Keratinocyte (primary cell): ENCODE measurements around the gene MTA1. TPM values are rescaled to one million over a fixed set of nuclear protein-coding genes. Genes with fewer than 3 reads are reported as not detected.

Experiments
- DNase-seq: peaks from one replicate; pipeline ENCODE4 v3.0.0-alpha.2; 2011; ENCODE audit warnings: low read depth, missing footprints, low spot score
- FAIRE-seq: peaks from 2 replicates; lab custom pipeline; 2011; peaks lifted over from hg19 to GRCh38; lab: Jason Lieb, UNC
- H2AFZ ChIP-seq: 2 replicates; pipeline ENCODE4 v1.6.0; 2012; ENCODE audit warnings: low read length, control low read depth, inconsistent platforms; ENCODE audit not compliant: control insufficient read depth
- H3K27ac ChIP-seq: 2 replicates; pipeline ENCODE4 v1.5.1; 2011; ENCODE audit warnings: low read length; ENCODE audit not compliant: control insufficient read depth, insufficient read depth
- H3K27me3 ChIP-seq: 3 replicates; pipeline ENCODE4 v1.6.0; 2011; ENCODE audit warnings: low read length; ENCODE audit not compliant: control insufficient read depth, insufficient read depth; ENCODE audit errors: extremely low read depth
- H3K36me3 ChIP-seq, 2 experiments: 2 replicates in 1 of 2; 3 replicates in 1 of 2; pipeline ENCODE4 v1.5.1; 2011; ENCODE audit warnings: low read length in 2 of 2, mild to moderate bottlenecking in 1 of 2; ENCODE audit not compliant: control insufficient read depth in 2 of 2, insufficient read depth in 2 of 2; ENCODE audit errors: extremely low read depth in 1 of 2
- H3K4me1 ChIP-seq: 3 replicates; pipeline ENCODE4 v1.5.1; 2011; ENCODE audit warnings: low read length; ENCODE audit not compliant: control insufficient read depth, insufficient read depth; ENCODE audit errors: extremely low read depth
- H3K4me2 ChIP-seq: 3 replicates; pipeline ENCODE4 v1.6.0; 2011; ENCODE audit warnings: low read depth, low read length; ENCODE audit not compliant: control insufficient read depth, insufficient read depth; ENCODE audit errors: extremely low read depth
- H3K4me3 ChIP-seq, 3 experiments: fragments of 200-600 bp in 1 of 3; sonication (generic) in 1 of 3; 2 replicates in 2 of 3; 3 replicates in 1 of 3; pipeline ENCODE4 v1.5.1; 2011 to 2016; ENCODE audit warnings: low read length in 3 of 3, mild to moderate bottlenecking in 3 of 3, control low read depth in 2 of 3, inconsistent platforms in 1 of 3, low read depth in 1 of 3, mixed read lengths in 1 of 3, mixed run types in 1 of 3, moderate library complexity in 1 of 3; ENCODE audit not compliant: control insufficient read depth in 2 of 3, insufficient read depth in 2 of 3; ENCODE audit errors: extremely low read depth in 1 of 3
- H3K79me2 ChIP-seq: 2 replicates; pipeline ENCODE4 v1.6.0; 2012; ENCODE audit warnings: low read length; ENCODE audit not compliant: control insufficient read depth, insufficient read depth
- H3K9ac ChIP-seq: 3 replicates; pipeline ENCODE4 v1.6.0; 2011; ENCODE audit warnings: low read length; ENCODE audit not compliant: control insufficient read depth, insufficient read depth; ENCODE audit errors: extremely low read depth
- H3K9me1 ChIP-seq: 3 replicates; pipeline ENCODE4 v1.6.0; 2011; ENCODE audit warnings: low read length; ENCODE audit not compliant: control insufficient read depth, insufficient read depth; ENCODE audit errors: extremely low read depth
- H3K9me3 ChIP-seq: 2 replicates; pipeline ENCODE4 v1.5.1; 2012; ENCODE audit warnings: low read depth, low read length; ENCODE audit not compliant: control insufficient read depth
- H4K20me1 ChIP-seq: 3 replicates; pipeline ENCODE4 v1.6.0; 2011; ENCODE audit warnings: low read length; ENCODE audit not compliant: control insufficient read depth, insufficient read depth; ENCODE audit errors: extremely low read depth
- EZH2 ChIP-seq: IDR thresholded peaks from one replicate; pipeline ENCODE4 v1.6.1; 2012; ENCODE audit warnings: inconsistent platforms, mild to moderate bottlenecking, low read length, moderate library complexity
- dilution Hi-C: fragments of 300-500 bp; cut with MboI; formaldehyde crosslinking; loops from one replicate; pipeline ENCODE4 v1.7.0; 2020; ENCODE audit warnings: low sequenced_read_pairs; ENCODE audit not compliant: extremely low pct_ligation_motif_present
- polyA plus RNA-seq, 5 experiments: library from polyadenylated mRNA; depleted of rRNA in 3 of 5; stranded (reverse) in 3 of 5; stranded (forward) in 1 of 5; unstranded in 1 of 5; fragments of >200 nt; gene quantifications; 1 replicate in 1 of 5; 2 replicates in 3 of 5; 3 replicates in 1 of 5; pipeline versions ENCODE4 v1.2.1 to v1.2.3, GENCODE V29; 2011 to 2012; ENCODE audit warnings: missing spikeins in 2 of 5, low read depth in 1 of 5, low replicate concordance in 1 of 5
- TF ChIP-seq, protein P1 (sequence below), 3 experiments: IDR thresholded peaks in 1 of 3; conservative IDR thresholded peaks in 1 of 3; optimal IDR thresholded peaks in 1 of 3; 2 replicates in 2 of 3; 3 replicates in 1 of 3; pipeline versions ENCODE3 to v1.5.1; 2011; ENCODE audit warnings: low read length in 3 of 3, mild to moderate bottlenecking in 3 of 3, moderate library complexity in 2 of 3, control low read depth in 1 of 3, inconsistent platforms in 1 of 3; ENCODE audit not compliant: insufficient read depth in 2 of 3; ENCODE audit errors: extremely low read depth in 1 of 3

The MTA1 gene
- polyA plus RNA-seq, 1 donor (not counting 4 experiments of a cell fraction or from before 2014, with no cell fraction given) = 33.6 TPM

GRCh38 chr14:105501504-105502291, 82.1 kb downstream of the MTA1 start:
- DNase-seq (no peak), FAIRE-seq (no peak)
- H3K9me1 ChIP-seq = no peaks in the 10 kb centered on the region
- H3K4me2 ChIP-seq = no peak overlapping the region
- H3K36me3 ChIP-seq = peaks cover 0 to 3% of the 10 kb centered on the region in 2 experiments
- H3K79me2 ChIP-seq = no peaks in the 10 kb centered on the region
- TF ChIP-seq, protein P1, sequence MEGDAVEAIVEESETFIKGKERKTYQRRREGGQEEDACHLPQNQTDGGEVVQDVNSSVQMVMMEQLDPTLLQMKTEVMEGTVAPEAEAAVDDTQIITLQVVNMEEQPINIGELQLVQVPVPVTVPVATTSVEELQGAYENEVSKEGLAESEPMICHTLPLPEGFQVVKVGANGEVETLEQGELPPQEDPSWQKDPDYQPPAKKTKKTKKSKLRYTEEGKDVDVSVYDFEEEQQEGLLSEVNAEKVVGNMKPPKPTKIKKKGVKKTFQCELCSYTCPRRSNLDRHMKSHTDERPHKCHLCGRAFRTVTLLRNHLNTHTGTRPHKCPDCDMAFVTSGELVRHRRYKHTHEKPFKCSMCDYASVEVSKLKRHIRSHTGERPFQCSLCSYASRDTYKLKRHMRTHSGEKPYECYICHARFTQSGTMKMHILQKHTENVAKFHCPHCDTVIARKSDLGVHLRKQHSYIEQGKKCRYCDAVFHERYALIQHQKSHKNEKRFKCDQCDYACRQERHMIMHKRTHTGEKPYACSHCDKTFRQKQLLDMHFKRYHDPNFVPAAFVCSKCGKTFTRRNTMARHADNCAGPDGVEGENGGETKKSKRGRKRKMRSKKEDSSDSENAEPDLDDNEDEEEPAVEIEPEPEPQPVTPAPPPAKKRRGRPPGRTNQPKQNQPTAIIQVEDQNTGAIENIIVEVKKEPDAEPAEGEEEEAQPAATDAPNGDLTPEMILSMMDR (optimal IDR thresholded peaks at IDR 0.05 in 1 of 3, IDR thresholded peaks at IDR 0.05 in 1 of 3, conservative IDR thresholded peaks at IDR 0.05 in 1 of 3; ENCODE audit: extremely low read depth in 1 of 3, insufficient read depth in 2 of 3, low read length in 3 of 3) = no peak
- TF ChIP-seq EZH2 = no peak
- H3K4me3 ChIP-seq = no peak overlapping the region
- no peaks in the 10 kb centered on the region for H3K9me3 ChIP-seq
- H3K27me3 ChIP-seq = no peaks in the 10 kb centered on the region
- no peak overlapping the region for H2AFZ ChIP-seq
- H3K4me1 ChIP-seq = peaks cover 6% of the 10 kb centered on the region
- no peak overlapping the region for H3K27ac ChIP-seq
- dilution Hi-C loops = no loop called here
- no peaks in the 10 kb centered on the region for H4K20me1 ChIP-seq
- no peak overlapping the region for H3K9ac ChIP-seq

DNA sequence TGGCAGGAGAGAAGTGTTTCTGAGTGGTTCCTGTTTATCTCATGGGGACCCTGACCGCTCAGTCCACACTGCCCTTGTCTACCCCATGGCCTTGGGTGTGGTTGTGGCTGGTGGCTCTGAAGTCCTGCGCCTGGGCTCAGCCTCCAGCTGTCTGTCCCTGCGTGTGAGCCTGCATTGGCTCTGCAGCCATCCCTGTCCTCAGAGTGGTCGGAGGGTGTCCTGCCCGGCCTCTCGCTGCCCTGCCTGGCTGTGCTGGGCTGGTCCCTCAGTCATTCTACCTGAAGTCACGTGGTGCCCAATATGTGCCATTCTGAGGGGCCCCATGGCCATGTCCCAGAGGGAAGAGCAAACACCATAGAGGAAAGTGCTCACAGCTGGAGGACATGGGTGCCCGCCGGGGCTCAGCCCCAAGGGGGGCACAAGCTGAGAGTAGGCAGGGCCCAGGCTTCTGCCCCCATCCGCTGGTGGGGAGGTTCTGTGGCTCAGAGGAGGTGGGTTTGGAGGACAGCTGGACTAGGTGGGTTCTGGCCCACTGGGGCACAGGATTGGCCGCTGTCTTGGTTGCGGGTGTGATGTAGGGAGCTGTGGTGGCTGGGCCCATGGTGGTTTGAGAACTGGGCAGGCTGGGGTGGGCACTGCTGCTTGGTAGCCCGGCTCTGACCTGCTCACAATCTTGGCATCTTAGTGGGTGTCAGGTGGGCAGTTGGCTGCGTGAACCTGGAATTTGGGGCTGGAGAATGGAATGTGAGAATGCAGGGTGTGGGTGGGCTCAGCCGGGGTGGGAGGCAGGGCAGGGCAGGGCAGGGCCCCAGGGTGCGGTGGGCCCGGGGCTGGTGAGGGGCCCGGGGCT, 83.0 kb downstream of the MTA1 start:
- FAIRE-seq (no peak), DNase-seq (no peak)
- H3K79me2 ChIP-seq = no peaks in the 10 kb centered on the region
- peaks cover 0 to 3% of the 10 kb centered on the region in 2 experiments for H3K36me3 ChIP-seq
- TF ChIP-seq, protein P1 (optimal IDR thresholded peaks at IDR 0.05 in 1 of 3, IDR thresholded peaks at IDR 0.05 in 1 of 3, conservative IDR thresholded peaks at IDR 0.05 in 1 of 3; ENCODE audit: extremely low read depth in 1 of 3, insufficient read depth in 2 of 3, low read length in 3 of 3) = no peak
- no peak for TF ChIP-seq EZH2
- no peak overlapping the region for H3K4me3 ChIP-seq
- dilution Hi-C loops = no loop called here
- H3K9me1 ChIP-seq = no peaks in the 10 kb centered on the region
- no peak overlapping the region for H3K27ac ChIP-seq
- H3K4me2 ChIP-seq = no peak overlapping the region
- H3K4me1 ChIP-seq = peaks cover 6% of the 10 kb centered on the region
- no peaks in the 10 kb centered on the region for H3K9me3 ChIP-seq
- no peaks in the 10 kb centered on the region for H4K20me1 ChIP-seq
- no peak overlapping the region for H2AFZ ChIP-seq
- H3K27me3 ChIP-seq = no peaks in the 10 kb centered on the region
- no peak overlapping the region for H3K9ac ChIP-seq
